ENCODE measurements around the gene NPAT. TPM values are rescaled to one million over a fixed set of nuclear protein-coding genes. Genes with fewer than 3 reads are reported as not detected.

NPAT gene
- total RNA-seq, 4 donors from 2014 or later: 5.4 to 10.6 (median 7.5) TPM

DNA sequence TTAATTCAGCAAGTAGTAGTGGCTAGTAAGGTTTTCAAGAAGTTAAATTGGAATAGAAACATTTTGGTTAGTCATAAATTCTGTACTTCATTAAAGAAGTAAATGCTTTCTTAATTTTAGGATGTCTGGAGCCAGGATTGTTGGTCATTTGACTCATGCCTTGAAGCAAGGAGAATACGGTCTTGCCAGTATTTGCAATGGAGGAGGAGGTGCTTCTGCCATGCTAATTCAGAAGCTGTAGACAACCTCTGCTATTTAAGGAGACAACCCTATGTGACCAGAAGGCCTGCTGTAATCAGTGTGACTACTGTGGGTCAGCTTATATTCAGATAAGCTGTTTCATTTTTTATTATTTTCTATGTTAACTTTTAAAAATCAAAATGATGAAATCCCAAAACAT lies 75.3 kb downstream of the NPAT start:
- DNase-seq (no peak), ATAC-seq (peak in 1 of 2 donors; percentile 68)
- no peaks in the 10 kb centered on the region for H3K9me3 ChIP-seq
- in situ Hi-C loops (cut with MboI; ENCODE audit: low sequenced_read_pairs in 4 of 4): no loop called here
- no peaks in the 10 kb centered on the region for H3K27me3 ChIP-seq
- no peaks in the 10 kb centered on the region for H3K4me1 ChIP-seq
- TF ChIP-seq, protein P1, sequence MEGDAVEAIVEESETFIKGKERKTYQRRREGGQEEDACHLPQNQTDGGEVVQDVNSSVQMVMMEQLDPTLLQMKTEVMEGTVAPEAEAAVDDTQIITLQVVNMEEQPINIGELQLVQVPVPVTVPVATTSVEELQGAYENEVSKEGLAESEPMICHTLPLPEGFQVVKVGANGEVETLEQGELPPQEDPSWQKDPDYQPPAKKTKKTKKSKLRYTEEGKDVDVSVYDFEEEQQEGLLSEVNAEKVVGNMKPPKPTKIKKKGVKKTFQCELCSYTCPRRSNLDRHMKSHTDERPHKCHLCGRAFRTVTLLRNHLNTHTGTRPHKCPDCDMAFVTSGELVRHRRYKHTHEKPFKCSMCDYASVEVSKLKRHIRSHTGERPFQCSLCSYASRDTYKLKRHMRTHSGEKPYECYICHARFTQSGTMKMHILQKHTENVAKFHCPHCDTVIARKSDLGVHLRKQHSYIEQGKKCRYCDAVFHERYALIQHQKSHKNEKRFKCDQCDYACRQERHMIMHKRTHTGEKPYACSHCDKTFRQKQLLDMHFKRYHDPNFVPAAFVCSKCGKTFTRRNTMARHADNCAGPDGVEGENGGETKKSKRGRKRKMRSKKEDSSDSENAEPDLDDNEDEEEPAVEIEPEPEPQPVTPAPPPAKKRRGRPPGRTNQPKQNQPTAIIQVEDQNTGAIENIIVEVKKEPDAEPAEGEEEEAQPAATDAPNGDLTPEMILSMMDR (IDR thresholded peaks at IDR 0.05 in 4 of 5, conservative IDR thresholded peaks at IDR 0.05 in 1 of 5): no peak
- no peak for TF ChIP-seq POLR2A (IDR thresholded peaks at IDR 0.05)
- intact Hi-C loops (cut with DNase I; ENCODE audit: low total_unique reads): no loop called here
- H3K36me3 ChIP-seq: peaks cover 5 to 96% of the 10 kb centered on the region in 2 donors
- H3K27ac ChIP-seq: peak overlapping the region in 1 of 4 donors; percentile 19
- H3K4me3 ChIP-seq: no peak overlapping the region

DNA sequence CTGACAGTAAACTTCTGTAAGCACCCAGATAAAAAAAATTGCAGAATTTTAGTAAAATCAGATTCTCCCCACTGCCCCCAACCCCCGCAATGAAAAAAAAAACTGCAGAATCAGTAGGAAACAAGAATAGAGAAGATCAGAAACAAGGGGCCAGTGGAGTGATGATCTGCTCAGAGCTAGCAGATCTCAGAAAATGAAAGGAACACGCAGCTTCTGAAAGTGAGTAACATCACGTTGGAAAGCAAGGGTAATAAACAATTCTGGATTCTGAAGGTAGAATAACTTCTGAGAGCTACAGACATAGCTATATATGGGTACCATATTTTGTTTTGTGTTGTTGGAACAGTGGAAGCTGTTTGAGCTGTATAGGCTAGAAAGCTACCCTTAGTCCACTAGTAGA lies 77.8 kb downstream of the NPAT start:
- TF ChIP-seq POLR2A (IDR thresholded peaks at IDR 0.05): no peak
- TF ChIP-seq, protein P1 (IDR thresholded peaks at IDR 0.05 in 4 of 5, conservative IDR thresholded peaks at IDR 0.05 in 1 of 5): no peak
- Histone ChIP-seq H3K4me3 (no peak overlapping the region), H3K36me3 (peaks cover 10 to 100% of the 10 kb centered on the region in 2 donors), H3K27ac (no peak overlapping the region), H3K4me1 (no peaks in the 10 kb centered on the region), H3K9me3 (no peaks in the 10 kb centered on the region), H3K27me3 (no peaks in the 10 kb centered on the region)
- ATAC-seq (no peak), DNase-seq (no peak)
- in situ Hi-C loops (cut with MboI; ENCODE audit: low sequenced_read_pairs in 4 of 4): no loop called here
- intact Hi-C loops (cut with DNase I; ENCODE audit: low total_unique reads): no loop called here

DNA sequence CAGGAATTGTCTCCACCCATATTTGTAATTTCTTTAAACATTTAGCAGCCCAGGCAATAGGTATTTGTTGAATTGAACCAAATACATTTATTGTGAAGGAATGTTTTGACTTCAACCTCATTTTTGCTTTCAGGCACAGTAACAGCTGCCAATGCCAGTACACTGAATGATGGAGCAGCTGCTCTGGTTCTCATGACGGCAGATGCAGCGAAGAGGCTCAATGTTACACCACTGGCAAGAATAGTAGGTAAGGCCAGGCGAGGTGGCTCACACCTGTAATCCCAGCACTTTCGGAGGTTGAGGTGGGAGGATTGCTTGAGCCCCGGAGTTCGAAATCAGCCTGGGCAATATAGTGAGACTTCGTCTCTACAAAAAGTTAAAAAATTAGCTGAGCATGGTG lies 80.1 kb downstream of the NPAT start:
- DNase-seq (no peak), ATAC-seq (no peak)
- no peaks in the 10 kb centered on the region for H3K4me1 ChIP-seq
- H3K4me3 ChIP-seq: no peak overlapping the region
- H3K36me3 ChIP-seq: peaks cover 13 to 92% of the 10 kb centered on the region in 2 donors
- in situ Hi-C loops (cut with MboI; ENCODE audit: low sequenced_read_pairs in 4 of 4) (no loop called here), intact Hi-C loops (cut with DNase I; ENCODE audit: low total_unique reads) (no loop called here)
- TF ChIP-seq, protein P1 (IDR thresholded peaks at IDR 0.05 in 4 of 5, conservative IDR thresholded peaks at IDR 0.05 in 1 of 5): no peak
- TF ChIP-seq POLR2A (IDR thresholded peaks at IDR 0.05): no peak
- H3K9me3 ChIP-seq: no peaks in the 10 kb centered on the region
- no peak overlapping the region for H3K27ac ChIP-seq
- H3K27me3 ChIP-seq: no peaks in the 10 kb centered on the region

DNA sequence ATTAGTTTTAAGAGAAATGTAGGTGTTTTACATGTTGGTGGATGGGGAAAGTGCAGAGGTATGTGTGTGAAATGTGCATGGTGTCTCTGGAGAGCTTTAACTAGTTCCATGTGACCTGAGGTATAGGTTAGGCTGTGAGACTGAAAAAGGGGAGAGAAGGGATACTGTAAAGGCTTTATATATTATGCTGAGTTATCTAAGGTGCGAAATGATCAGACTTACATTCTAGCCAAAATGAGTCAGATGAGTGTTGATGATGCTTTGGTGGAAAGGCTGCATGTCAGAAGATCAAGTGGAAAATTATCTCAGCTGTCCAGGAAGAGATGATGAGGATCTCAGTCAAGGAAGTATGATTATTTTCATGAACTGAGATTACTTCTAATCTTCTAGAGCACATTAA lies 85.2 kb downstream of the NPAT start:
- peaks cover 8 to 59% of the 10 kb centered on the region in 2 donors for H3K36me3 ChIP-seq
- no peak for DNase-seq

More for the DNA sequence above, 85.2 kb downstream of the NPAT start:
- intact Hi-C loops (cut with DNase I; ENCODE audit: low total_unique reads) (no loop called here), in situ Hi-C loops (cut with MboI; ENCODE audit: low sequenced_read_pairs in 4 of 4) (no loop called here)
- Histone ChIP-seq H3K4me1 (peaks cover 16 to 17% of the 10 kb centered on the region in 2 donors), H3K9me3 (no peaks in the 10 kb centered on the region), H3K4me3 (no peak overlapping the region), H3K27ac (peak overlapping the region in 3 of 4 donors; percentile 33 to 70 (median 67)), H3K27me3 (no peaks in the 10 kb centered on the region)
- ATAC-seq: no peak
- TF ChIP-seq, protein P1 (IDR thresholded peaks at IDR 0.05 in 4 of 5, conservative IDR thresholded peaks at IDR 0.05 in 1 of 5): no peak
- no peak for TF ChIP-seq POLR2A (IDR thresholded peaks at IDR 0.05)
